K562 (cell line): Measurements from ENCODE around the gene RIMS3. TPM values are rescaled to one million over a fixed set of nuclear protein-coding genes. Genes with fewer than 3 reads are reported as not detected.

Source experiments
- ATAC-seq: fragments of 200-7000 bp; cut with Tn5 transposase; 3 replicates; pipeline ENCODE4 v1.9.1; 2020; ENCODE audit warnings: moderate library complexity
- BruUV-seq: library from RNA; stranded (reverse); fragments of 400-500 nt; replicated peaks from 2 replicates; lab custom pipeline; 2021; lab: Mats Ljungman, UMichigan
- CTCF ChIA-PET: fragments of 300-600 bp; formaldehyde crosslinking; extraction: SDS; loops from one replicate; lab custom pipeline; 2021; ENCODE audit warnings: low intra/inter-chr PET ratio; lab: Yijun Ruan, JAX
- POLR2A ChIA-PET: fragments of 300-600, 350-650 bp; sonication (Branson Sonifier 250); formaldehyde crosslinking; extraction: SDS; loops from one replicate; lab custom pipeline; 2021; ENCODE audit warnings: antibody characterized with exemption, inconsistent platforms; lab: Yijun Ruan, JAX
- DNase-seq, 4 experiments: peaks; one replicate each; pipeline versions ENCODE4 v3.0.0 to v3.0.0-alpha.2; 2011 to 2018; ENCODE audit warnings: low spot score in 3 of 4, mixed read lengths in 3 of 4; ENCODE audit errors: extremely low read depth in 1 of 4
- FAIRE-seq: peaks from 2 replicates; lab custom pipeline; 2011; peaks lifted over from hg19 to GRCh38; lab: Jason Lieb, UNC
- H2AFZ ChIP-seq: 2 replicates; pipeline ENCODE4 v1.6.0; 2011; ENCODE audit warnings: low read depth, low read length, control low read depth, inconsistent platforms
- H3K27ac ChIP-seq: fragments of 200-600 bp; 3 replicates; pipeline ENCODE4 v1.8.0; 2011; ENCODE audit warnings: low read depth, mild to moderate bottlenecking, control low read depth, inconsistent platforms, low read length, moderate library complexity, mixed read lengths; ENCODE audit errors: extremely low read depth
- H3K27me3 ChIP-seq, 2 experiments: fragments of 300-600 bp in 1 of 2; 2 replicates in 1 of 2; 3 replicates in 1 of 2; pipeline versions ENCODE4 v1.6.0 to v1.8.0; 2011; ENCODE audit warnings: inconsistent platforms in 2 of 2, low read length in 2 of 2, mild to moderate bottlenecking in 1 of 2, mixed read lengths in 1 of 2, moderate library complexity in 1 of 2; ENCODE audit not compliant: control insufficient read depth in 2 of 2, insufficient read depth in 2 of 2
- H3K36me3 ChIP-seq: fragments of 300-600 bp; 3 replicates; pipeline ENCODE4 v1.8.0; 2011; ENCODE audit warnings: mild to moderate bottlenecking, low read length, inconsistent platforms; ENCODE audit not compliant: control insufficient read depth, insufficient read depth
- H3K4me1 ChIP-seq, 2 experiments: fragments of 200-600 bp in 1 of 2; replicated peaks in 1 of 2; 2 replicates in 1 of 2; 3 replicates in 1 of 2; pipeline versions ENCODE4 v1.5.1 to v1.8.0; 2011; ENCODE audit warnings: inconsistent platforms in 2 of 2, low read length in 2 of 2, mild to moderate bottlenecking in 1 of 2, mixed read lengths in 1 of 2, moderate library complexity in 1 of 2; ENCODE audit not compliant: control insufficient read depth in 2 of 2, insufficient read depth in 2 of 2
- H3K4me2 ChIP-seq: 2 replicates; pipeline ENCODE4 v1.6.1; 2011; ENCODE audit warnings: low read length, control low read depth, inconsistent platforms, mixed read lengths; ENCODE audit not compliant: insufficient read depth
- H3K4me3 ChIP-seq: fragments of 200-600 bp; sonication (generic), shearing (Covaris generic); 2 replicates; pipeline ENCODE4 v1.5.1; 2016; ENCODE audit warnings: control low read depth, inconsistent platforms
- H3K79me2 ChIP-seq: fragments of 200-600 bp; 3 replicates; pipeline ENCODE4 v1.8.0; 2011; ENCODE audit warnings: low read length, inconsistent platforms; ENCODE audit not compliant: control insufficient read depth, insufficient read depth
- H3K9ac ChIP-seq, 2 experiments: 2 replicates each; pipeline versions ENCODE4 v1.6.0 to v1.6.1; 2011; ENCODE audit warnings: low read depth in 2 of 2, low read length in 2 of 2, control low read depth in 1 of 2, inconsistent platforms in 1 of 2, mild to moderate bottlenecking in 1 of 2, mixed read lengths in 1 of 2; ENCODE audit not compliant: insufficient read depth in 1 of 2
- H3K9me1 ChIP-seq: one replicate; pipeline ENCODE4 v1.6.0; 2011; ENCODE audit warnings: inconsistent platforms, mild to moderate bottlenecking, low read length, moderate library complexity; ENCODE audit not compliant: control insufficient read depth, insufficient read depth
- H3K9me3 ChIP-seq: replicated peaks from 2 replicates; pipeline ENCODE4 v1.5.1; 2011; ENCODE audit warnings: low read depth, low read length, inconsistent platforms; ENCODE audit not compliant: control insufficient read depth, insufficient read depth
- H4K20me1 ChIP-seq: replicated peaks from 2 replicates; pipeline ENCODE4 v1.6.1; 2011; ENCODE audit warnings: low read length, inconsistent platforms, mixed read lengths; ENCODE audit not compliant: control insufficient read depth, insufficient read depth
- MEIS2 ChIP-seq: fragments of 450-650 bp; IDR thresholded peaks from 2 replicates; pipeline ENCODE4 v1.6.1; 2014; ENCODE audit warnings: mild to moderate bottlenecking; ENCODE audit not compliant: partially characterized antibody
- WGBS: fragments of 100-300 bp; shearing (Covaris generic); methylation state at CpG from one replicate; pipeline ENCODE4 v1.1.6; 2016; ENCODE audit warnings: low coverage, mixed read lengths; ENCODE audit not compliant: insufficient coverage; ENCODE audit errors: missing lambda C conversion rate; 5-methylcytosine and 5-hydroxymethylcytosine counted together
- in situ Hi-C: fragments of 300-500 bp; cut with MboI; formaldehyde crosslinking; loops from 4 replicates; pipeline ENCODE4 v1.15.0; 2018; ENCODE audit warnings: inconsistent platforms, mixed read lengths
- intact Hi-C: fragments of 100-400 bp; cut with micrococcal nuclease; formaldehyde crosslinking; loops from 2 replicates; pipeline ENCODE4 v1.14.2; 2022
- polyA plus RNA-seq, 8 experiments: library from polyadenylated mRNA; depleted of rRNA in 4 of 8; stranded (reverse) in 5 of 8; unstranded in 3 of 8; fragments of >200 nt; fragmentation: Nextera tagmentation in 2 of 8; fragmentation: Illumina TruSeq in 1 of 8; extraction: Ambion mirVana in 2 of 8; extraction: Trizol in 1 of 8; gene quantifications; 2 replicates each; pipeline versions ENCODE4 v1.2.1 to v1.2.3, GENCODE V29; 2011 to 2014; ENCODE audit warnings: inconsistent platforms in 1 of 8, missing spikeins in 1 of 8
- total RNA-seq, 7 experiments: library from RNA; depleted of rRNA in 6 of 7; stranded (reverse); fragments of >200 nt in 6 of 7; fragmentation: Illumina TruSeq in 2 of 7; extraction: Trizol in 2 of 7; gene quantifications; 2 replicates each; pipeline versions ENCODE4 v1.2.1 to v1.2.3, GENCODE V29; 2011 to 2021; ENCODE audit warnings: low replicate concordance in 1 of 7
- TF ChIP-seq, protein P1 (sequence below): sonication (generic); formaldehyde crosslinking; IDR thresholded peaks from 2 replicates; pipeline ENCODE4 v1.8.0; 2022; ENCODE audit warnings: missing genetic modification reagents, mild to moderate bottlenecking, borderline replicate concordance
- TF ChIP-seq, protein P2 (sequence below): fragments of 450-650 bp; IDR thresholded peaks from 2 replicates; pipeline ENCODE4 v1.6.1; 2016

The RIMS3 gene
- total and polyA plus RNA-seq, 9 of the 15 experiments (the other 6 are each of a cell fraction or from before 2014, with no cell fraction given) = 0.06 to 1.2 (median 0.59) TPM

DNA sequence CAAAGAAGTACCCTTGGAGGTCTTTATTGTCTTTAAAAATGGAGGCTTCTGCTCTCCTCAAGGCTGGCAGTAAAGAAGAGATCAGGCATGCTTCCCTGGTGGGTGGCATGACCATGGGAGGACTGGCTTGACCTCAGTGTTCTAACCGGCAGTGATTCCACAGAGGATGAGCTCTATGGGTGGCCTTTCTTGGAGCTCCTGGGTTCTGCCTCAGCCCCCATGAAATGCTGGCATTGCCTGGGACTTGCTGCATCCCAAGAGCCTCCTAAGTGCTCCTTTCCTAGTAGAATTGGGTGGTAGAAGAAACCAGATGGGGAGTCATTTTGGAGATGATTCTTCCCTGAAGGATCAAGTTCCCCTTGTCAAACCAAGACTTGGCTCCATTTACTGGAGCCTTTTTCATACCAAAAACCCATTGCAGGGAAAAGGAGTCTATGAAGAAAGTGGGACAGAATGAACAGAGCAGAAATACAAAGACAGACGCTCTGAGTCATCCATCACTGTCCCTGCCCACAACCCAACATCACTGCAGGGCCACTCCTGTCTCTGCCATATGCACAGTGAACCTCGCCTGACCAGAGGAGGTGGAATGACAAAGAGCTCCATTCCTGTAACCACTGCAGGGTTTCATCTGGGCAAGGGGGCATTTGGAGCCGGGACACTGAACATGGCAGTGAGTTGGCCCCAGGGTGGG, 42.4 kb downstream of the RIMS3 start:
- intact Hi-C loops = no loop called here
- ChIA-PET CTCF (no interaction called here), POLR2A (interaction anchor here (0.6 kb wide), 1 partner anchor 50 kb away, joined by 7 read pairs; no protein-coding TSS in a partner anchor)
- Histone ChIP-seq H3K4me2 (no peak overlapping the region), H3K9me1 (no peaks in the 10 kb centered on the region), H3K27me3 (peaks cover 22 to 60% of the 10 kb centered on the region in 2 experiments), H3K27ac (no peak overlapping the region), H4K20me1 (no peaks in the 10 kb centered on the region), H3K36me3 (no peaks in the 10 kb centered on the region), H3K9ac (no peak overlapping the region), H2AFZ (no peak overlapping the region), H3K79me2 (no peaks in the 10 kb centered on the region), H3K4me1 (peaks cover 0 to 5% of the 10 kb centered on the region in 2 experiments; a peak in 3 of 5 replicates), H3K4me3 (no peak overlapping the region), H3K9me3 (no peaks in the 10 kb centered on the region)
- TF ChIP-seq, protein P1, sequence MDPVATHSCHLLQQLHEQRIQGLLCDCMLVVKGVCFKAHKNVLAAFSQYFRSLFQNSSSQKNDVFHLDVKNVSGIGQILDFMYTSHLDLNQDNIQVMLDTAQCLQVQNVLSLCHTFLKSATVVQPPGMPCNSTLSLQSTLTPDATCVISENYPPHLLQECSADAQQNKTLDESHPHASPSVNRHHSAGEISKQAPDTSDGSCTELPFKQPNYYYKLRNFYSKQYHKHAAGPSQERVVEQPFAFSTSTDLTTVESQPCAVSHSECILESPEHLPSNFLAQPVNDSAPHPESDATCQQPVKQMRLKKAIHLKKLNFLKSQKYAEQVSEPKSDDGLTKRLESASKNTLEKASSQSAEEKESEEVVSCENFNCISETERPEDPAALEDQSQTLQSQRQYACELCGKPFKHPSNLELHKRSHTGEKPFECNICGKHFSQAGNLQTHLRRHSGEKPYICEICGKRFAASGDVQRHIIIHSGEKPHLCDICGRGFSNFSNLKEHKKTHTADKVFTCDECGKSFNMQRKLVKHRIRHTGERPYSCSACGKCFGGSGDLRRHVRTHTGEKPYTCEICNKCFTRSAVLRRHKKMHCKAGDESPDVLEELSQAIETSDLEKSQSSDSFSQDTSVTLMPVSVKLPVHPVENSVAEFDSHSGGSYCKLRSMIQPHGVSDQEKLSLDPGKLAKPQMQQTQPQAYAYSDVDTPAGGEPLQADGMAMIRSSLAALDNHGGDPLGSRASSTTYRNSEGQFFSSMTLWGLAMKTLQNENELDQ = no peak
- peak; percentile 57 for TF ChIP-seq MEIS2
- TF ChIP-seq, protein P2, sequence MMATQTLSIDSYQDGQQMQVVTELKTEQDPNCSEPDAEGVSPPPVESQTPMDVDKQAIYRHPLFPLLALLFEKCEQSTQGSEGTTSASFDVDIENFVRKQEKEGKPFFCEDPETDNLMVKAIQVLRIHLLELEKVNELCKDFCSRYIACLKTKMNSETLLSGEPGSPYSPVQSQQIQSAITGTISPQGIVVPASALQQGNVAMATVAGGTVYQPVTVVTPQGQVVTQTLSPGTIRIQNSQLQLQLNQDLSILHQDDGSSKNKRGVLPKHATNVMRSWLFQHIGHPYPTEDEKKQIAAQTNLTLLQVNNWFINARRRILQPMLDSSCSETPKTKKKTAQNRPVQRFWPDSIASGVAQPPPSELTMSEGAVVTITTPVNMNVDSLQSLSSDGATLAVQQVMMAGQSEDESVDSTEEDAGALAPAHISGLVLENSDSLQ = peak; percentile 73
- FAIRE-seq (no peak), ATAC-seq (no peak), DNase-seq (no peak)
- BruUV-seq = no TSS peak
- 3% methylated on average over 4 of the region's 4 CpGs for WGBS
- in situ Hi-C loops = no loop called here
